ENCODE data around the gene B3GALNT2. TPM values are rescaled to one million over a fixed set of nuclear protein-coding genes. Genes with fewer than 3 reads are reported as not detected.

Gene B3GALNT2
- total RNA-seq, 1 experiment from 2014 or later, result 88.4 TPM

DNA sequence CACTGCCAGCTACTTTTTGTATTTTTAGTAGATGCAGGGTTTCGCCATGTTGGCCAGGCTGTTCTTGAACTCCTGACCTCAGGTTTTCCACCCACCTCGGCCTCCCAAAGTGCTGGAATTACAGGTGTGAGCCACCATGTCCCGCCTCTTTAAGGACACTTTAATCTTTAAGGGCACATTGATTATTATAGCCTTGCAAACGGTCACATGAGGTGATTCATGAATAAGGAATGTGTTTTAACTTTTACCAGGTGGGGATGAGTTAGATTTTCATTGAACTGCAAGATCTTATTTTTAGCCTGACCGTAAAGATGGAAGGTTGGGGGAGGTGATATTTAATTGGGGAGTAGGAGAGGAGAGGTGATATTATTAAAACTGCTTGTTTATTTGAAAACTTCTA is 75.1 kb downstream of the B3GALNT2 start:
- CTCF ChIA-PET, result interaction anchor here (0.6 to 7.0 kb wide), 4 partner anchors 13 to 921 kb away, joined by 3 to 58 read pairs (median 4); no protein-coding TSS in a partner anchor

DNA sequence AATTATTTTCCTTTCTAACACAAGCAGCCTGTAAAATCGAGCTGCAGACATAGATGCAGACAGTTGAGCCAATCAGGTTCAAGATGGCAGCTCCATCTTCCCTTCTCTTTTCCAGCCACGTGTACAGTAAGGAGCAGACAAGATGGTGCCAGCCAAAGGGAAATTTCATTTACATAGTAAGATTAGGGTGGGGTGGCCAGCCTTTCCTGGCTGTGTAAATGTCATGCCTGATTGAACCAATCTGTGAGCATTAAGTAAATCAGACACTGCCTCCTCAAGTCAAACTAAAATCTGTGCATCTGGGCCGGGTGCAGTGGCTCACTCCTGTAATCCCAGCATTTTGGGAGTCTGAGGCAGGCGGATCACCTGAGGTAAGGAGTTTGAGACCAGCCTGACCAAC is 76.8 kb downstream of the B3GALNT2 start:
- Mint-ChIP-seq H3K36me3 (ENCODE audit: insufficient read depth, unreplicated experiment) (peaks cover 11% of the 10 kb centered on the region), H3K4me1 (ENCODE audit: insufficient read depth, unreplicated experiment) (peaks cover 6% of the 10 kb centered on the region), H3K27ac (ENCODE audit: low read depth, unreplicated experiment) (no peak overlapping the region), H3K9me3 (ENCODE audit: unreplicated experiment) (no peaks in the 10 kb centered on the region), H3K4me3 (ENCODE audit: unreplicated experiment) (no peak overlapping the region), H3K27me3 (ENCODE audit: insufficient read depth, unreplicated experiment) (no peaks in the 10 kb centered on the region)
- TF ChIP-seq, protein P1, sequence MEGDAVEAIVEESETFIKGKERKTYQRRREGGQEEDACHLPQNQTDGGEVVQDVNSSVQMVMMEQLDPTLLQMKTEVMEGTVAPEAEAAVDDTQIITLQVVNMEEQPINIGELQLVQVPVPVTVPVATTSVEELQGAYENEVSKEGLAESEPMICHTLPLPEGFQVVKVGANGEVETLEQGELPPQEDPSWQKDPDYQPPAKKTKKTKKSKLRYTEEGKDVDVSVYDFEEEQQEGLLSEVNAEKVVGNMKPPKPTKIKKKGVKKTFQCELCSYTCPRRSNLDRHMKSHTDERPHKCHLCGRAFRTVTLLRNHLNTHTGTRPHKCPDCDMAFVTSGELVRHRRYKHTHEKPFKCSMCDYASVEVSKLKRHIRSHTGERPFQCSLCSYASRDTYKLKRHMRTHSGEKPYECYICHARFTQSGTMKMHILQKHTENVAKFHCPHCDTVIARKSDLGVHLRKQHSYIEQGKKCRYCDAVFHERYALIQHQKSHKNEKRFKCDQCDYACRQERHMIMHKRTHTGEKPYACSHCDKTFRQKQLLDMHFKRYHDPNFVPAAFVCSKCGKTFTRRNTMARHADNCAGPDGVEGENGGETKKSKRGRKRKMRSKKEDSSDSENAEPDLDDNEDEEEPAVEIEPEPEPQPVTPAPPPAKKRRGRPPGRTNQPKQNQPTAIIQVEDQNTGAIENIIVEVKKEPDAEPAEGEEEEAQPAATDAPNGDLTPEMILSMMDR (IDR thresholded peaks at IDR 0.05; ENCODE audit: unreplicated experiment), result no peak
- no TSS peak for BruUV-seq (replicated peaks)
- ChIA-PET CTCF (interaction anchor here (1.0 to 7.0 kb wide), 5 partner anchors 11 to 189 kb away, joined by 3 to 58 read pairs (median 3); partner anchors contain the start of gene TBCE), POLR2A (interaction anchor here (0.6 to 1.9 kb wide), 4 partner anchors 11 to 267 kb away, joined by 3 to 8 read pairs (median 3); partner anchors contain the start of gene RBM34)
- DNase-seq (ENCODE audit: unreplicated experiment), result no peak
- intact Hi-C loops (cut with micrococcal nuclease), result no loop called here

More for the DNA sequence above, 75.1 kb downstream of the B3GALNT2 start:
- intact Hi-C loops (cut with micrococcal nuclease), result no loop called here
- TF ChIP-seq, protein P1 (IDR thresholded peaks at IDR 0.05; ENCODE audit: unreplicated experiment), result no peak
- Mint-ChIP-seq H3K27me3 (ENCODE audit: insufficient read depth, unreplicated experiment) (no peaks in the 10 kb centered on the region), H3K9me3 (ENCODE audit: unreplicated experiment) (no peaks in the 10 kb centered on the region), H3K36me3 (ENCODE audit: insufficient read depth, unreplicated experiment) (peaks cover 21% of the 10 kb centered on the region), H3K27ac (ENCODE audit: low read depth, unreplicated experiment) (no peak overlapping the region), H3K4me1 (ENCODE audit: insufficient read depth, unreplicated experiment) (peaks cover 6% of the 10 kb centered on the region), H3K4me3 (ENCODE audit: unreplicated experiment) (no peak overlapping the region)
- POLR2A ChIA-PET, result interaction anchor here (0.6 to 1.9 kb wide), 2 partner anchors 13 to 168 kb away, joined by 3 to 8 read pairs; no protein-coding TSS in a partner anchor
- no TSS peak for BruUV-seq (replicated peaks)
- no peak for DNase-seq (ENCODE audit: unreplicated experiment)

DNA sequence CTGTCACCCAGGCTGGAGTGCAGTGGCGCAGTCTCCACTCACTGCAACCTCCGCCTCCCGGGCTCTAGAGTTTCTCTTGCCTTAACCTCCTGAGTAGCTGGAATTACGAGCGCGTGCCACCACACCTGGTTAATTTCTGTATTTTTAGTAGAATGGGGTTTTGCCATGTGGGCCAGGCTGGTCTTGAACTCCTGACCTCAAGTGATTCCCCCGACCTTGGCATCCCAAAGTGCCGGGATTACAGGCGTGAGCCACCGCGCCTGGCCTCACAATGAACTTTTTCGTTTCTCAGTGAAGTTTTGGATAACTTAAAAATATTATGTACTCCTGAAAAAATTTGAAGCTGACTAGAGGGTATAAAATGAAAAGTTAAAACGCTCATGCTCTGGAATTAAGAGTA is 77.6 kb downstream of the B3GALNT2 start:
- Mint-ChIP-seq H3K27ac (ENCODE audit: low read depth, unreplicated experiment) (no peak overlapping the region), H3K4me1 (ENCODE audit: insufficient read depth, unreplicated experiment) (peaks cover 6% of the 10 kb centered on the region), H3K36me3 (ENCODE audit: insufficient read depth, unreplicated experiment) (peaks cover 11% of the 10 kb centered on the region), H3K9me3 (ENCODE audit: unreplicated experiment) (no peaks in the 10 kb centered on the region), H3K4me3 (ENCODE audit: unreplicated experiment) (no peak overlapping the region), H3K27me3 (ENCODE audit: insufficient read depth, unreplicated experiment) (no peaks in the 10 kb centered on the region)
- CTCF ChIA-PET, result interaction anchor here (0.7 to 7.0 kb wide), 6 partner anchors 10 to 188 kb away, joined by 3 to 58 read pairs (median 3); partner anchors contain the start of gene TBCE
- intact Hi-C loops (cut with micrococcal nuclease), result no loop called here
- TF ChIP-seq, protein P1 (IDR thresholded peaks at IDR 0.05; ENCODE audit: unreplicated experiment), result no peak
- no TSS peak for BruUV-seq (replicated peaks)
- no peak for DNase-seq (ENCODE audit: unreplicated experiment)
- POLR2A ChIA-PET, result interaction anchor here (0.6 to 0.8 kb wide), 3 partner anchors 10 to 12 kb away, joined by 3 read pairs; no protein-coding TSS in a partner anchor

DNA sequence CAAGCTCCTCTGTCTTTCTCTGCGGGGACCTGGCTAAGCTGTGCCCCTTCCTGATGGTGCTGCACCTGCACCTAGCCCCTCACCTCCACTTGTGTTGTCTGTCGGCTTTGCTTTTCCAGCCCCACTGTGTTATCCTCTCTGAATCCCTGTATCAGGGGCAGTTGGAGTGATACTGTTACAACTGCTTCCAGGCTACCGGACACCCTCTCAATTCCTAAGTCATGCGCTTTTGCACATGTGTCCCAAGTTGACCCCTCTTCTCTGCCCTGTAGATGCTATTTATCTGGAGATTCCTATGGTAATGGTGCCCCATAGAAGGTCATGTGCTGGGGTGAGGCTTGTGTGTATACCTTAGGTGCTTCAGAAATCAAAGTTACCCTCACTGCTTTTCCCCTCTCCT is 78.1 kb downstream of the B3GALNT2 start:
- CTCF ChIA-PET, result interaction anchor here (2.0 to 7.0 kb wide), 2 partner anchors 10 to 58 kb away, joined by 5 to 58 read pairs; partner anchors contain the start of gene TBCE
- DNase-seq (ENCODE audit: unreplicated experiment), result no peak
- Mint-ChIP-seq H3K4me3 (ENCODE audit: unreplicated experiment) (no peak overlapping the region), H3K27me3 (ENCODE audit: insufficient read depth, unreplicated experiment) (no peaks in the 10 kb centered on the region), H3K9me3 (ENCODE audit: unreplicated experiment) (no peaks in the 10 kb centered on the region), H3K4me1 (ENCODE audit: insufficient read depth, unreplicated experiment) (peaks cover 6% of the 10 kb centered on the region), H3K27ac (ENCODE audit: low read depth, unreplicated experiment) (no peak overlapping the region), H3K36me3 (ENCODE audit: insufficient read depth, unreplicated experiment) (peaks cover 11% of the 10 kb centered on the region)
- POLR2A ChIA-PET, result no interaction called here
- BruUV-seq (replicated peaks), result no TSS peak
- intact Hi-C loops (cut with micrococcal nuclease), result no loop called here
- TF ChIP-seq, protein P1 (IDR thresholded peaks at IDR 0.05; ENCODE audit: unreplicated experiment), result no peak

Measured in MCF 10A (cell line).